NB4 (cell line): ENCODE measurements around the gene SLX9.

Source experiments
- MYC ChIP-seq: IDR thresholded peaks from 2 replicates; pipeline ENCODE4 v1.6.1; 2011; ENCODE audit warnings: low read depth, low read length
- POLR2A ChIP-seq: IDR thresholded peaks from 2 replicates; pipeline ENCODE4 v1.6.1; 2011; ENCODE audit warnings: mild to moderate bottlenecking; ENCODE audit not compliant: insufficient read length; ENCODE audit errors: extremely low read depth
- TF ChIP-seq, protein P1 (sequence below): IDR thresholded peaks from one replicate; pipeline ENCODE4 v1.5.1; 2012; ENCODE audit warnings: low read depth, low read length
- TF ChIP-seq, protein P2 (sequence below): IDR thresholded peaks from 2 replicates; pipeline ENCODE4 v1.6.1; 2011; ENCODE audit warnings: low read depth, low read length

GRCh38 chr21:44973598-44973997, 33.8 kb downstream of the SLX9 start:
- TF ChIP-seq, protein P1, sequence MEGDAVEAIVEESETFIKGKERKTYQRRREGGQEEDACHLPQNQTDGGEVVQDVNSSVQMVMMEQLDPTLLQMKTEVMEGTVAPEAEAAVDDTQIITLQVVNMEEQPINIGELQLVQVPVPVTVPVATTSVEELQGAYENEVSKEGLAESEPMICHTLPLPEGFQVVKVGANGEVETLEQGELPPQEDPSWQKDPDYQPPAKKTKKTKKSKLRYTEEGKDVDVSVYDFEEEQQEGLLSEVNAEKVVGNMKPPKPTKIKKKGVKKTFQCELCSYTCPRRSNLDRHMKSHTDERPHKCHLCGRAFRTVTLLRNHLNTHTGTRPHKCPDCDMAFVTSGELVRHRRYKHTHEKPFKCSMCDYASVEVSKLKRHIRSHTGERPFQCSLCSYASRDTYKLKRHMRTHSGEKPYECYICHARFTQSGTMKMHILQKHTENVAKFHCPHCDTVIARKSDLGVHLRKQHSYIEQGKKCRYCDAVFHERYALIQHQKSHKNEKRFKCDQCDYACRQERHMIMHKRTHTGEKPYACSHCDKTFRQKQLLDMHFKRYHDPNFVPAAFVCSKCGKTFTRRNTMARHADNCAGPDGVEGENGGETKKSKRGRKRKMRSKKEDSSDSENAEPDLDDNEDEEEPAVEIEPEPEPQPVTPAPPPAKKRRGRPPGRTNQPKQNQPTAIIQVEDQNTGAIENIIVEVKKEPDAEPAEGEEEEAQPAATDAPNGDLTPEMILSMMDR = no peak
- TF ChIP-seq POLR2A (no peak), MYC (no peak)
- TF ChIP-seq, protein P2, sequence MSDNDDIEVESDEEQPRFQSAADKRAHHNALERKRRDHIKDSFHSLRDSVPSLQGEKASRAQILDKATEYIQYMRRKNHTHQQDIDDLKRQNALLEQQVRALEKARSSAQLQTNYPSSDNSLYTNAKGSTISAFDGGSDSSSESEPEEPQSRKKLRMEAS = no peak
